ENCODE data around the gene DMAP1.

The DMAP1 gene

GRCh38 chr1:44256762-44257554, 43.7 kb downstream of the DMAP1 start:
- no peak for DNase-seq (ENCODE audit: low spot score)

- no peak for DNase-seq (ENCODE audit: low spot score)
Measured at GRCh38 chr1:44259090-44259489, 45.8 kb downstream of the DMAP1 start.

GRCh38 chr1:44260792-44261170, 47.5 kb downstream of the DMAP1 start:
- DNase-seq (ENCODE audit: low spot score): peak; percentile 15

GRCh38 chr1:44261171-44261817, 48.0 kb downstream of the DMAP1 start:
- no peak for DNase-seq (ENCODE audit: low spot score)

GRCh38 chr1:44261962-44262361, 48.7 kb downstream of the DMAP1 start:
- DNase-seq (ENCODE audit: low spot score): no peak

- DNase-seq (ENCODE audit: low spot score): no peak
Measured at GRCh38 chr1:44262414-44262813, 49.1 kb downstream of the DMAP1 start.

- no peak for DNase-seq (ENCODE audit: low spot score)
Measured at GRCh38 chr1:44262816-44263567, 49.7 kb downstream of the DMAP1 start.

GRCh38 chr1:44263568-44264450, 50.5 kb downstream of the DMAP1 start:
- no peak for DNase-seq (ENCODE audit: low spot score)

GRCh38 chr1:44264451-44264771, 51.1 kb downstream of the DMAP1 start:
- DNase-seq (ENCODE audit: low spot score): no peak

- no peak for DNase-seq (ENCODE audit: low spot score)
Measured at GRCh38 chr1:44265656-44266358, 52.5 kb downstream of the DMAP1 start.

GRCh38 chr1:44266400-44267344, 53.4 kb downstream of the DMAP1 start:
- no peak for DNase-seq (ENCODE audit: low spot score)

GRCh38 chr1:44267438-44267837, 54.2 kb downstream of the DMAP1 start:
- DNase-seq (ENCODE audit: low spot score): no peak

- no peak for DNase-seq (ENCODE audit: low spot score)
Measured at GRCh38 chr1:44268054-44268453, 54.8 kb downstream of the DMAP1 start.
